HepG2 (cell line): Measurements from ENCODE around the gene DAD1. TPM values are rescaled to one million over a fixed set of nuclear protein-coding genes. Genes with fewer than 3 reads are reported as not detected.

Experiments
- ASH2L ChIP-seq: fragments of 300-600, 200-600 bp; sonication (generic); IDR thresholded peaks from 2 replicates; pipeline ENCODE4 v1.7.0; 2017; ENCODE audit warnings: low read depth, mild to moderate bottlenecking, moderate library complexity, mixed read lengths, low read length; ENCODE audit not compliant: insufficient read length
- DNMT3B ChIP-seq: conservative IDR thresholded peaks from 2 replicates; pipeline ENCODE4 v1.6.1; 2016; ENCODE audit warnings: missing biosample characterization, control low read depth
- EHMT2 ChIP-seq: fragments of 200-600 bp; sonication (generic); IDR thresholded peaks from 2 replicates; pipeline ENCODE4 v1.7.0; 2017; ENCODE audit warnings: antibody characterized with exemption, low read depth, low read length, borderline replicate concordance
- EP300 ChIP-seq, 3 experiments: sonication (generic) in 1 of 3; formaldehyde crosslinking in 1 of 3; IDR thresholded peaks; 2 replicates each; pipeline versions ENCODE4 v1.5.1 to v1.6.1; 2011 to 2020; ENCODE audit warnings: low read depth in 2 of 3, low read length in 2 of 3, borderline replicate concordance in 1 of 3, improper control_type of control experiment in 1 of 3, mild to moderate bottlenecking in 1 of 3, missing genetic modification reagents in 1 of 3, moderate library complexity in 1 of 3
- GATAD1 ChIP-seq: IDR thresholded peaks from 2 replicates; pipeline ENCODE4 v1.6.1; 2016; ENCODE audit warnings: missing genetic modification reagents, missing compliant biosample characterization
- HOMEZ ChIP-seq: IDR thresholded peaks from 2 replicates; pipeline ENCODE4 v1.6.1; 2016; ENCODE audit warnings: low read depth
- NFYB ChIP-seq: sonication (generic); formaldehyde crosslinking; IDR thresholded peaks from 2 replicates; pipeline ENCODE4 v1.4.0; 2020; ENCODE audit warnings: missing genetic modification reagents
- RAD51 ChIP-seq: fragments of 450-650 bp; IDR thresholded peaks from 2 replicates; pipeline ENCODE4 v1.6.1; 2016; ENCODE audit warnings: borderline replicate concordance
- SP140L ChIP-seq: sonication (generic); formaldehyde crosslinking; IDR thresholded peaks from 2 replicates; pipeline ENCODE4 v1.4.0; 2020; ENCODE audit warnings: missing genetic modification reagents, borderline replicate concordance
- ZBTB10 ChIP-seq: sonication (generic); formaldehyde crosslinking; IDR thresholded peaks from 2 replicates; pipeline ENCODE4 v1.4.0; 2020; ENCODE audit warnings: missing genetic modification reagents, borderline replicate concordance
- ZNF18 ChIP-seq: sonication (generic); formaldehyde crosslinking; IDR thresholded peaks from 2 replicates; pipeline ENCODE4 v1.8.0; 2022; ENCODE audit warnings: mild to moderate bottlenecking, missing genetic modification reagents; ENCODE audit not compliant: insufficient replicate concordance
- ZNF230 ChIP-seq: sonication (generic); formaldehyde crosslinking; IDR thresholded peaks from 2 replicates; pipeline ENCODE4 v1.4.0; 2020; ENCODE audit warnings: mild to moderate bottlenecking, missing genetic modification reagents
- ZNF780A ChIP-seq: sonication (generic); formaldehyde crosslinking; IDR thresholded peaks from 2 replicates; pipeline ENCODE4 v1.8.0; 2022; ENCODE audit warnings: mild to moderate bottlenecking, missing genetic modification reagents, moderate library complexity
- polyA plus RNA-seq, 8 experiments: library from polyadenylated mRNA; depleted of rRNA in 3 of 8; stranded (reverse) in 7 of 8; unstranded in 1 of 8; fragments of >200 nt; fragmentation: Illumina TruSeq in 4 of 8; extraction: Trizol in 4 of 8; gene quantifications; 2 replicates each; pipeline versions ENCODE4 v1.2.1 to v1.2.3, GENCODE V29; 2011 to 2016; ENCODE audit warnings: low read depth in 4 of 8, missing spikeins in 1 of 8, mixed read lengths in 1 of 8; ENCODE audit not compliant: insufficient read depth in 1 of 8
- total RNA-seq, 5 experiments: library from RNA; depleted of rRNA; stranded (reverse); fragments of >200 nt; fragmentation: Illumina TruSeq; extraction: Trizol; gene quantifications; 2 replicates each; pipeline ENCODE4 v1.2.3, GENCODE V29; 2016; ENCODE audit warnings: low read depth in 1 of 5
- TF ChIP-seq, protein P1 (sequence below): sonication (generic); formaldehyde crosslinking; IDR thresholded peaks from 2 replicates; pipeline ENCODE4 v1.4.0; 2020; ENCODE audit warnings: missing genetic modification reagents, mild to moderate bottlenecking, borderline replicate concordance
- TF ChIP-seq, protein P2 (sequence below): sonication (generic); formaldehyde crosslinking; IDR thresholded peaks from 2 replicates; pipeline ENCODE4 v1.8.0; 2022; ENCODE audit warnings: mild to moderate bottlenecking, missing genetic modification reagents
- TF ChIP-seq, protein P3 (sequence below): sonication (generic); formaldehyde crosslinking; IDR thresholded peaks from 2 replicates; pipeline ENCODE4 v1.4.0; 2020; ENCODE audit warnings: missing genetic modification reagents, mild to moderate bottlenecking, borderline replicate concordance
- TF ChIP-seq, protein P4 (sequence below): sonication (generic); formaldehyde crosslinking; IDR thresholded peaks from 2 replicates; pipeline ENCODE4 v1.4.0; 2020; ENCODE audit warnings: mild to moderate bottlenecking, missing genetic modification reagents

The DAD1 gene
- total and polyA plus RNA-seq, 2 of the 13 experiments (the other 11 are each of a cell fraction or from before 2014, with no cell fraction given) = 558 to 626 TPM

DNA sequence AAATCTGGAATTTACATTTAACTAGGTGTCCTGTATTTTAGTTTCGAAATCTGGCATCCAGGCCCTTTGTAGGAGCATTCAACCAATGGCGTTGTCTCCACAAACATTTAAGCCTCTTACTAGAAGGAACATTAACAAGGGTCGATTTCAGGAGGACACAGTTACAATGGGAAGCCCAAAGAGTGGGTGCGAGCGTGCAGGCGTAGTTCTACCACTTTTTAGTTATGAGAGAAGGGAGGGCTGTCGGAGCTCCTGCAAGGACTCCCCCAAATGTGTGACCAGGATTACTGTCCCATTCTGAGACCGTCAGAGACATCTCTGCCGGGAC lies 8.7 kb upstream of the DAD1 start (continued):
- TF ChIP-seq GATAD1 (CRISPR knock-in tag) (no peak), DNMT3B (CRISPR knock-in tag) (no peak), NFYB (CRISPR knock-in tag) (0 out of 2 replicates have a peak, but pooled peaks have one; percentile 4), ZNF780A (CRISPR knock-in tag) (peak; percentile 14; the same call in 1 of the 2 replicates), EHMT2 (no peak), HOMEZ (CRISPR knock-in tag) (0 out of 2 replicates have a peak, but pooled peaks have one; percentile 11), EP300 (IDR thresholded peaks at IDR 0.05; ENCODE audit: low read depth in 2 of 2, low read length in 2 of 2) (no peak), EP300 (CRISPR knock-in tag; IDR thresholded peaks at IDR 0.05; ENCODE audit: borderline replicate concordance) (no peak), RAD51 (no peak), ZNF18 (CRISPR knock-in tag) (no peak), ZBTB10 (CRISPR knock-in tag) (no peak; the same call in 1 of the 2 replicates), SP140L (no peak), ZNF230 (CRISPR knock-in tag) (no peak), ASH2L (no peak)
- TF ChIP-seq, protein P1, sequence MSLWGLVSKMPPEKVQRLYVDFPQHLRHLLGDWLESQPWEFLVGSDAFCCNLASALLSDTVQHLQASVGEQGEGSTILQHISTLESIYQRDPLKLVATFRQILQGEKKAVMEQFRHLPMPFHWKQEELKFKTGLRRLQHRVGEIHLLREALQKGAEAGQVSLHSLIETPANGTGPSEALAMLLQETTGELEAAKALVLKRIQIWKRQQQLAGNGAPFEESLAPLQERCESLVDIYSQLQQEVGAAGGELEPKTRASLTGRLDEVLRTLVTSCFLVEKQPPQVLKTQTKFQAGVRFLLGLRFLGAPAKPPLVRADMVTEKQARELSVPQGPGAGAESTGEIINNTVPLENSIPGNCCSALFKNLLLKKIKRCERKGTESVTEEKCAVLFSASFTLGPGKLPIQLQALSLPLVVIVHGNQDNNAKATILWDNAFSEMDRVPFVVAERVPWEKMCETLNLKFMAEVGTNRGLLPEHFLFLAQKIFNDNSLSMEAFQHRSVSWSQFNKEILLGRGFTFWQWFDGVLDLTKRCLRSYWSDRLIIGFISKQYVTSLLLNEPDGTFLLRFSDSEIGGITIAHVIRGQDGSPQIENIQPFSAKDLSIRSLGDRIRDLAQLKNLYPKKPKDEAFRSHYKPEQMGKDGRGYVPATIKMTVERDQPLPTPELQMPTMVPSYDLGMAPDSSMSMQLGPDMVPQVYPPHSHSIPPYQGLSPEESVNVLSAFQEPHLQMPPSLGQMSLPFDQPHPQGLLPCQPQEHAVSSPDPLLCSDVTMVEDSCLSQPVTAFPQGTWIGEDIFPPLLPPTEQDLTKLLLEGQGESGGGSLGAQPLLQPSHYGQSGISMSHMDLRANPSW (CRISPR knock-in tag) = no peak
- TF ChIP-seq, protein P2, sequence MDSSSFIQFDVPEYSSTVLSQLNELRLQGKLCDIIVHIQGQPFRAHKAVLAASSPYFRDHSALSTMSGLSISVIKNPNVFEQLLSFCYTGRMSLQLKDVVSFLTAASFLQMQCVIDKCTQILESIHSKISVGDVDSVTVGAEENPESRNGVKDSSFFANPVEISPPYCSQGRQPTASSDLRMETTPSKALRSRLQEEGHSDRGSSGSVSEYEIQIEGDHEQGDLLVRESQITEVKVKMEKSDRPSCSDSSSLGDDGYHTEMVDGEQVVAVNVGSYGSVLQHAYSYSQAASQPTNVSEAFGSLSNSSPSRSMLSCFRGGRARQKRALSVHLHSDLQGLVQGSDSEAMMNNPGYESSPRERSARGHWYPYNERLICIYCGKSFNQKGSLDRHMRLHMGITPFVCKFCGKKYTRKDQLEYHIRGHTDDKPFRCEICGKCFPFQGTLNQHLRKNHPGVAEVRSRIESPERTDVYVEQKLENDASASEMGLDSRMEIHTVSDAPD (CRISPR knock-in tag) = no peak
- TF ChIP-seq, protein P3, sequence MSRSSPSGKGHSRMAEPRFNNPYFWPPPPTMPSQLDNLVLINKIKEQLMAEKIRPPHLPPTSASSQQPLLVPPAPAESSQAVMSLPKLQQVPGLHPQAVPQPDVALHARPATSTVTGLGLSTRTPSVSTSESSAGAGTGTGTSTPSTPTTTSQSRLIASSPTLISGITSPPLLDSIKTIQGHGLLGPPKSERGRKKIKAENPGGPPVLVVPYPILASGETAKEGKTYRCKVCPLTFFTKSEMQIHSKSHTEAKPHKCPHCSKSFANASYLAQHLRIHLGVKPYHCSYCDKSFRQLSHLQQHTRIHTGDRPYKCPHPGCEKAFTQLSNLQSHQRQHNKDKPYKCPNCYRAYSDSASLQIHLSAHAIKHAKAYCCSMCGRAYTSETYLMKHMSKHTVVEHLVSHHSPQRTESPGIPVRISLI (CRISPR knock-in tag) = no peak
- TF ChIP-seq, protein P4, sequence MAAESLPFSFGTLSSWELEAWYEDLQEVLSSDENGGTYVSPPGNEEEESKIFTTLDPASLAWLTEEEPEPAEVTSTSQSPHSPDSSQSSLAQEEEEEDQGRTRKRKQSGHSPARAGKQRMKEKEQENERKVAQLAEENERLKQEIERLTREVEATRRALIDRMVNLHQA (CRISPR knock-in tag) = no peak
